AG09309 (cell line): Measurements from ENCODE around the gene GGA3.

Experiments
- DNase-seq: peaks from one replicate; pipeline ENCODE4 v3.0.0-alpha.2; 2010; ENCODE audit warnings: low read depth
- H3K4me3 ChIP-seq: 2 replicates; pipeline ENCODE4 v1.5.1; 2011; ENCODE audit warnings: mild to moderate bottlenecking, low read depth, low read length, moderate library complexity; ENCODE audit not compliant: control insufficient read depth
- CTCF ChIP-seq: IDR thresholded peaks from 2 replicates; pipeline ENCODE4 v1.5.1; 2011; ENCODE audit warnings: mild to moderate bottlenecking, low read depth, low read length, inconsistent platforms; ENCODE audit not compliant: insufficient read depth, control insufficient read depth; ENCODE audit errors: missing control alignments

The GGA3 gene

GRCh38 chr17:75231071-75231470, 30.3 kb downstream of the GGA3 start:
- no peak for TF ChIP-seq CTCF
- no peak overlapping the region for H3K4me3 ChIP-seq
- no peak for DNase-seq

- H3K4me3 ChIP-seq, result no peak overlapping the region
- DNase-seq, result no peak
- no peak for TF ChIP-seq CTCF
These were observed 32.6 kb downstream of the GGA3 start for GRCh38 chr17:75228847-75229246.

- no peak for DNase-seq
- TF ChIP-seq CTCF, result no peak
- no peak overlapping the region for H3K4me3 ChIP-seq
These were observed 33.1 kb downstream of the GGA3 start for GRCh38 chr17:75228305-75228704.

- no peak overlapping the region for H3K4me3 ChIP-seq
- no peak for TF ChIP-seq CTCF
- no peak for DNase-seq
These were observed 33.7 kb downstream of the GGA3 start for GRCh38 chr17:75227729-75228128.

- DNase-seq, result no peak
- no peak for TF ChIP-seq CTCF
- no peak overlapping the region for H3K4me3 ChIP-seq
These were observed 36.4 kb downstream of the GGA3 start for GRCh38 chr17:75225016-75225415.

GRCh38 chr17:75219815-75220214, 41.6 kb downstream of the GGA3 start:
- TF ChIP-seq CTCF, result no peak
- no peak overlapping the region for H3K4me3 ChIP-seq
- no peak for DNase-seq

- no peak overlapping the region for H3K4me3 ChIP-seq
- no peak for DNase-seq
- TF ChIP-seq CTCF, result no peak
These were observed 43.3 kb downstream of the GGA3 start for GRCh38 chr17:75218131-75218530.
